Measurements from ENCODE around the gene FAP. TPM values are rescaled to one million over a fixed set of nuclear protein-coding genes. Genes with fewer than 3 reads are reported as not detected.

Gene FAP
- total RNA-seq, 1 experiment from 2014 or later, result not detected

GRCh38 chr2:162244541-162245031 lies 1.3 kb upstream of the FAP start:
- in situ Hi-C loops (cut with HindIII; ENCODE audit: low sequenced_read_pairs), result no loop called here

GRCh38 chr2:162243715-162244114 lies 470 bp upstream of the FAP start:
- in situ Hi-C loops (cut with HindIII; ENCODE audit: low sequenced_read_pairs), result no loop called here
- DNase-seq (ENCODE audit: low spot score), result no peak

More at GRCh38 chr2:162244541-162245031, 1.3 kb upstream of the FAP start:
- DNase-seq (ENCODE audit: low spot score), result no peak

GRCh38 chr2:162242586-162243280 lies 512 bp downstream of the FAP start:
- in situ Hi-C loops (cut with HindIII; ENCODE audit: low sequenced_read_pairs), result no loop called here

GRCh38 chr2:162241571-162241970 lies 1.7 kb downstream of the FAP start:
- no peak for DNase-seq (ENCODE audit: low spot score)
- in situ Hi-C loops (cut with HindIII; ENCODE audit: low sequenced_read_pairs), result no loop called here

More at GRCh38 chr2:162242586-162243280, 512 bp downstream of the FAP start:
- DNase-seq (ENCODE audit: low spot score), result no peak

GRCh38 chr2:162234620-162235462 lies 8.4 kb downstream of the FAP start:
- in situ Hi-C loops (cut with HindIII; ENCODE audit: low sequenced_read_pairs), result no loop called here
- DNase-seq (ENCODE audit: low spot score), result no peak

GRCh38 chr2:162233197-162233596 lies 10.0 kb downstream of the FAP start:
- in situ Hi-C loops (cut with HindIII; ENCODE audit: low sequenced_read_pairs), result no loop called here
- no peak for DNase-seq (ENCODE audit: low spot score)

- DNase-seq (ENCODE audit: low spot score), result no peak
Observed at GRCh38 chr2:162232671-162233070, 10.6 kb downstream of the FAP start.

GRCh38 chr2:162232027-162232426 lies 11.2 kb downstream of the FAP start:
- in situ Hi-C loops (cut with HindIII; ENCODE audit: low sequenced_read_pairs), result no loop called here
- DNase-seq (ENCODE audit: low spot score), result no peak

More at GRCh38 chr2:162232671-162233070, 10.6 kb downstream of the FAP start:
- in situ Hi-C loops (cut with HindIII; ENCODE audit: low sequenced_read_pairs), result no loop called here

- in situ Hi-C loops (cut with HindIII; ENCODE audit: low sequenced_read_pairs), result no loop called here
- DNase-seq (ENCODE audit: low spot score), result no peak
Observed at GRCh38 chr2:162230761-162231160, 12.5 kb downstream of the FAP start.

- in situ Hi-C loops (cut with HindIII; ENCODE audit: low sequenced_read_pairs), result no loop called here
- DNase-seq (ENCODE audit: low spot score), result no peak
Observed at GRCh38 chr2:162226836-162227235, 16.4 kb downstream of the FAP start.

GRCh38 chr2:162221064-162221463 lies 22.2 kb downstream of the FAP start:
- DNase-seq (ENCODE audit: low spot score), result peak; percentile 33
- in situ Hi-C loops (cut with HindIII; ENCODE audit: low sequenced_read_pairs), result no loop called here

- in situ Hi-C loops (cut with HindIII; ENCODE audit: low sequenced_read_pairs), result no loop called here
- no peak for DNase-seq (ENCODE audit: low spot score)
Observed at GRCh38 chr2:162220368-162220767, 22.9 kb downstream of the FAP start.

GRCh38 chr2:162219426-162219825 lies 23.8 kb downstream of the FAP start:
- in situ Hi-C loops (cut with HindIII; ENCODE audit: low sequenced_read_pairs), result no loop called here
- no peak for DNase-seq (ENCODE audit: low spot score)

- in situ Hi-C loops (cut with HindIII; ENCODE audit: low sequenced_read_pairs), result no loop called here
- DNase-seq (ENCODE audit: low spot score), result no peak
Observed at GRCh38 chr2:162217598-162217997, 25.6 kb downstream of the FAP start.

GRCh38 chr2:162215162-162215561 lies 28.1 kb downstream of the FAP start:
- no peak for DNase-seq (ENCODE audit: low spot score)
- in situ Hi-C loops (cut with HindIII; ENCODE audit: low sequenced_read_pairs), result no loop called here

GRCh38 chr2:162212366-162212765 lies 30.9 kb downstream of the FAP start:
- in situ Hi-C loops (cut with HindIII; ENCODE audit: low sequenced_read_pairs), result no loop called here
- no peak for DNase-seq (ENCODE audit: low spot score)

- no peak for DNase-seq (ENCODE audit: low spot score)
- in situ Hi-C loops (cut with HindIII; ENCODE audit: low sequenced_read_pairs), result no loop called here
Observed at GRCh38 chr2:162211732-162212131, 31.5 kb downstream of the FAP start.

GRCh38 chr2:162210385-162210784 lies 32.9 kb downstream of the FAP start:
- in situ Hi-C loops (cut with HindIII; ENCODE audit: low sequenced_read_pairs), result no loop called here
- DNase-seq (ENCODE audit: low spot score), result no peak

- DNase-seq (ENCODE audit: low spot score), result no peak
- in situ Hi-C loops (cut with HindIII; ENCODE audit: low sequenced_read_pairs), result no loop called here
Observed at GRCh38 chr2:162202203-162202602, 41.0 kb downstream of the FAP start.

GRCh38 chr2:162200636-162201035 lies 42.6 kb downstream of the FAP start:
- no peak for DNase-seq (ENCODE audit: low spot score)
- in situ Hi-C loops (cut with HindIII; ENCODE audit: low sequenced_read_pairs), result no loop called here
